ACC112 (cell line): ENCODE results near the gene KLF7.

ENCODE experiments used
- H2AFZ ChIP-seq: fragments of 200-600 bp; sonication (generic); one replicate; pipeline ENCODE4 v1.6.0; 2017; ENCODE audit warnings: antibody characterized with exemption, low read length; ENCODE audit not compliant: unreplicated experiment
- H3K27ac ChIP-seq: fragments of 200-600 bp; sonication (generic); 2 replicates; pipeline ENCODE4 v1.5.1; 2014; ENCODE audit warnings: low read depth, mild to moderate bottlenecking, antibody characterized with exemption, low read length, moderate library complexity
- H3K27me3 ChIP-seq: fragments of 200-600 bp; sonication (generic); 2 replicates; pipeline ENCODE4 v1.6.1; 2014; ENCODE audit warnings: mild to moderate bottlenecking, antibody characterized with exemption, low read length, moderate library complexity, mixed read lengths; ENCODE audit not compliant: insufficient read depth
- H3K36me3 ChIP-seq: fragments of 200-600 bp; sonication (generic); 2 replicates; pipeline ENCODE4 v1.6.1; 2016; ENCODE audit warnings: mild to moderate bottlenecking, antibody characterized with exemption, low read length, moderate library complexity, mixed read lengths; ENCODE audit not compliant: insufficient read depth
- H3K4me1 ChIP-seq: fragments of 200-600 bp; sonication (generic); one replicate; pipeline ENCODE4 v1.6.1; 2016; ENCODE audit warnings: low read length, mixed read lengths; ENCODE audit not compliant: insufficient read depth, unreplicated experiment, control insufficient read depth
- H3K4me3 ChIP-seq: fragments of 200-600 bp; sonication (generic); 2 replicates; pipeline ENCODE4 v1.5.1; 2014; ENCODE audit warnings: mild to moderate bottlenecking, low read depth, low read length
- H3K79me2 ChIP-seq: fragments of 200-600 bp; sonication (generic); one replicate; pipeline ENCODE4 v1.6.0; 2016; ENCODE audit warnings: low read length; ENCODE audit not compliant: control insufficient read depth, unreplicated experiment, insufficient read depth

KLF7 gene

GRCh38 chr2:207137596-207138337 lies 28.0 kb downstream of the KLF7 start:
- peaks cover 90% of the 10 kb centered on the region for H3K4me1 ChIP-seq
- H3K27ac ChIP-seq = peak overlapping the region; percentile 89
- H3K4me3 ChIP-seq = no peak overlapping the region
- no peaks in the 10 kb centered on the region for H3K27me3 ChIP-seq
- no peak overlapping the region for H2AFZ ChIP-seq
- H3K36me3 ChIP-seq = peaks cover 25% of the 10 kb centered on the region
- H3K79me2 ChIP-seq = peaks cover 96% of the 10 kb centered on the region

- Histone ChIP-seq H3K4me3 (no peak overlapping the region), H3K27ac (peak overlapping the region; percentile 89), H3K79me2 (peaks cover 96% of the 10 kb centered on the region), H3K36me3 (peaks cover 21% of the 10 kb centered on the region), H3K27me3 (no peaks in the 10 kb centered on the region), H3K4me1 (peaks cover 90% of the 10 kb centered on the region), H2AFZ (no peak overlapping the region)
These were observed 28.9 kb downstream of the KLF7 start for GRCh38 chr2:207136874-207137273.

- peak overlapping the region; percentile 16; the same call in 1 of the 2 replicates for H3K4me3 ChIP-seq
- no peak overlapping the region for H2AFZ ChIP-seq
- H3K36me3 ChIP-seq = peaks cover 26% of the 10 kb centered on the region
- H3K27ac ChIP-seq = peak overlapping the region; percentile 89
- no peaks in the 10 kb centered on the region for H3K27me3 ChIP-seq
- H3K79me2 ChIP-seq = peaks cover 96% of the 10 kb centered on the region
- H3K4me1 ChIP-seq = peaks cover 91% of the 10 kb centered on the region
These were observed 29.8 kb downstream of the KLF7 start for GRCh38 chr2:207135801-207136457.

GRCh38 chr2:207135340-207135739 lies 30.4 kb downstream of the KLF7 start:
- H3K79me2 ChIP-seq = peaks cover 96% of the 10 kb centered on the region
- peaks cover 30% of the 10 kb centered on the region for H3K36me3 ChIP-seq
- H3K4me1 ChIP-seq = peaks cover 92% of the 10 kb centered on the region
- no peaks in the 10 kb centered on the region for H3K27me3 ChIP-seq
- H2AFZ ChIP-seq = no peak overlapping the region
- H3K27ac ChIP-seq = peak overlapping the region; percentile 89
- H3K4me3 ChIP-seq = peak overlapping the region; percentile 16; the same call in 1 of the 2 replicates

GRCh38 chr2:207133820-207134519 lies 31.8 kb downstream of the KLF7 start:
- H3K27me3 ChIP-seq = no peaks in the 10 kb centered on the region
- peak overlapping the region; percentile 43 for H3K4me3 ChIP-seq
- peaks cover 24% of the 10 kb centered on the region for H3K36me3 ChIP-seq
- H2AFZ ChIP-seq = no peak overlapping the region
- peaks cover 97% of the 10 kb centered on the region for H3K79me2 ChIP-seq
- peak overlapping the region; percentile 89 for H3K27ac ChIP-seq
- H3K4me1 ChIP-seq = peaks cover 96% of the 10 kb centered on the region

- peaks cover 96% of the 10 kb centered on the region for H3K4me1 ChIP-seq
- peak overlapping the region; percentile 43 for H3K4me3 ChIP-seq
- peaks cover 26% of the 10 kb centered on the region for H3K36me3 ChIP-seq
- no peaks in the 10 kb centered on the region for H3K27me3 ChIP-seq
- peaks cover 97% of the 10 kb centered on the region for H3K79me2 ChIP-seq
- H2AFZ ChIP-seq = no peak overlapping the region
- peak overlapping the region; percentile 89 for H3K27ac ChIP-seq
These were observed 32.3 kb downstream of the KLF7 start for GRCh38 chr2:207133458-207133819.

GRCh38 chr2:207132019-207132418 lies 33.7 kb downstream of the KLF7 start:
- Histone ChIP-seq H3K27ac (peak overlapping the region; percentile 89), H3K4me3 (no peak overlapping the region), H3K4me1 (peaks cover 93% of the 10 kb centered on the region), H3K36me3 (peaks cover 28% of the 10 kb centered on the region), H3K27me3 (no peaks in the 10 kb centered on the region), H2AFZ (no peak overlapping the region), H3K79me2 (peaks cover 97% of the 10 kb centered on the region)

- peak overlapping the region; percentile 89 for H3K27ac ChIP-seq
- peaks cover 28% of the 10 kb centered on the region for H3K36me3 ChIP-seq
- H3K4me1 ChIP-seq = peaks cover 93% of the 10 kb centered on the region
- H3K79me2 ChIP-seq = peaks cover 97% of the 10 kb centered on the region
- no peak overlapping the region for H2AFZ ChIP-seq
- H3K4me3 ChIP-seq = no peak overlapping the region
- H3K27me3 ChIP-seq = no peaks in the 10 kb centered on the region
These were observed 34.2 kb downstream of the KLF7 start for GRCh38 chr2:207131594-207131993.

GRCh38 chr2:207130958-207131521 lies 34.7 kb downstream of the KLF7 start:
- no peak overlapping the region for H2AFZ ChIP-seq
- H3K4me1 ChIP-seq = peaks cover 93% of the 10 kb centered on the region
- H3K27ac ChIP-seq = peak overlapping the region; percentile 89
- peaks cover 28% of the 10 kb centered on the region for H3K36me3 ChIP-seq
- peaks cover 97% of the 10 kb centered on the region for H3K79me2 ChIP-seq
- H3K27me3 ChIP-seq = no peaks in the 10 kb centered on the region
- no peak overlapping the region for H3K4me3 ChIP-seq

- no peak overlapping the region for H2AFZ ChIP-seq
- no peak overlapping the region for H3K4me3 ChIP-seq
- H3K4me1 ChIP-seq = peaks cover 89% of the 10 kb centered on the region
- no peaks in the 10 kb centered on the region for H3K27me3 ChIP-seq
- peaks cover 29% of the 10 kb centered on the region for H3K36me3 ChIP-seq
- peak overlapping the region; percentile 63 for H3K27ac ChIP-seq
- peaks cover 97% of the 10 kb centered on the region for H3K79me2 ChIP-seq
These were observed 35.9 kb downstream of the KLF7 start for GRCh38 chr2:207129821-207130220.
